Measurements from ENCODE around the gene FOXG1.

- no peak for TF ChIP-seq CTCF (IDR thresholded peaks at IDR 0.05; ENCODE audit: borderline replicate concordance, extremely low read depth, low read length, poor library complexity, severe bottlenecking)
- TF ChIP-seq EZH2 (IDR thresholded peaks at IDR 0.05; ENCODE audit: borderline replicate concordance, low read depth, low read length, severe bottlenecking), result no peak
These were observed 40.9 kb downstream of the FOXG1 start for GRCh38 chr14:28807518-28807917.
